ENCODE results near the gene CFAP54. TPM values are rescaled to one million over a fixed set of nuclear protein-coding genes. Genes with fewer than 3 reads are reported as not detected.

The CFAP54 gene
- total RNA-seq, 1 donor from 2014 or later = 1.1 TPM

DNA sequence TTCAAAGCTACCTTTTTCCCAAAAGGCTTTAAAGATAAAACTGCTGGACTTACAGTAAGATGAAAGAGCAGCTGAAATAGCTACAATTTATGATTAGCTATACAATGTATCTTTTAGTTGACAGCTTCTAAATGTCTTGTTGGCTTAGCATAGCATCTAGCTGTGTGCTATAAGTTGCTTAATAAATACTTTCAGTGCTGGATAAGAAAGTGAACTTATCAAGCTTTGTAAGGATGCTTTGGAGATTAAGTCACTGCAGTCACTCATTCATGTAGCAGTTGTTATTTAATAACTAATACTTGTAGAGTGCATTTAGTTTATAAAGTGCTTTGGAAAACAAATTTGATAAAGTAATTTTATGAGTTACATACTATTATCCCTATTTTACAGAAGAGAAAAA is 14.6 kb downstream of the CFAP54 start:
- no peaks in the 10 kb centered on the region for H3K27me3 Mint-ChIP-seq (ENCODE audit: low read depth, unreplicated experiment)
- no peak overlapping the region for H3K27ac Mint-ChIP-seq (ENCODE audit: unreplicated experiment)
- H3K4me2 ChIP-seq (ENCODE audit: low read length) = no peak overlapping the region
- no peaks in the 10 kb centered on the region for H3K9me3 Mint-ChIP-seq (ENCODE audit: unreplicated experiment)
- no peak for DNase-seq (ENCODE audit: low read depth)
- no peak overlapping the region for H2AFZ ChIP-seq (ENCODE audit: low read depth, low read length)
- H3K27me3 ChIP-seq (ENCODE audit: insufficient read depth, low read length) = no peaks in the 10 kb centered on the region
- H4K20me1 ChIP-seq (ENCODE audit: insufficient read depth, low read length) = no peaks in the 10 kb centered on the region
- no peaks in the 10 kb centered on the region for H3K36me3 ChIP-seq (ENCODE audit: insufficient read depth, low read length)
- H3K4me1 ChIP-seq (ENCODE audit: insufficient read depth, low read length) = peaks cover 10% of the 10 kb centered on the region
- H3K27ac ChIP-seq (ENCODE audit: low read depth, low read length) = no peak overlapping the region
- FAIRE-seq = no peak
- H3K4me3 ChIP-seq (ENCODE audit: insufficient read depth, low read depth, low read length) = no peak overlapping the region
- no peak overlapping the region for H3K9ac ChIP-seq (ENCODE audit: low read length)
- H3K79me2 ChIP-seq (ENCODE audit: insufficient read depth, low read length) = no peaks in the 10 kb centered on the region
- H3K4me3 Mint-ChIP-seq (ENCODE audit: unreplicated experiment) = no peak overlapping the region
- H3K9me3 ChIP-seq (ENCODE audit: insufficient read depth, low read depth, low read length) = no peaks in the 10 kb centered on the region
- H3K4me1 Mint-ChIP-seq (ENCODE audit: low read depth, unreplicated experiment) = peaks cover 22% of the 10 kb centered on the region
- no peaks in the 10 kb centered on the region for H3K36me3 Mint-ChIP-seq (ENCODE audit: low read depth, unreplicated experiment)
- no peak for TF ChIP-seq EZH2 (IDR thresholded peaks at IDR 0.05; ENCODE audit: insufficient read depth, low read length)
- TF ChIP-seq, protein P1, sequence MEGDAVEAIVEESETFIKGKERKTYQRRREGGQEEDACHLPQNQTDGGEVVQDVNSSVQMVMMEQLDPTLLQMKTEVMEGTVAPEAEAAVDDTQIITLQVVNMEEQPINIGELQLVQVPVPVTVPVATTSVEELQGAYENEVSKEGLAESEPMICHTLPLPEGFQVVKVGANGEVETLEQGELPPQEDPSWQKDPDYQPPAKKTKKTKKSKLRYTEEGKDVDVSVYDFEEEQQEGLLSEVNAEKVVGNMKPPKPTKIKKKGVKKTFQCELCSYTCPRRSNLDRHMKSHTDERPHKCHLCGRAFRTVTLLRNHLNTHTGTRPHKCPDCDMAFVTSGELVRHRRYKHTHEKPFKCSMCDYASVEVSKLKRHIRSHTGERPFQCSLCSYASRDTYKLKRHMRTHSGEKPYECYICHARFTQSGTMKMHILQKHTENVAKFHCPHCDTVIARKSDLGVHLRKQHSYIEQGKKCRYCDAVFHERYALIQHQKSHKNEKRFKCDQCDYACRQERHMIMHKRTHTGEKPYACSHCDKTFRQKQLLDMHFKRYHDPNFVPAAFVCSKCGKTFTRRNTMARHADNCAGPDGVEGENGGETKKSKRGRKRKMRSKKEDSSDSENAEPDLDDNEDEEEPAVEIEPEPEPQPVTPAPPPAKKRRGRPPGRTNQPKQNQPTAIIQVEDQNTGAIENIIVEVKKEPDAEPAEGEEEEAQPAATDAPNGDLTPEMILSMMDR (IDR thresholded peaks at IDR 0.05; ENCODE audit: insufficient read depth, low read depth, low read length) = no peak

DNA sequence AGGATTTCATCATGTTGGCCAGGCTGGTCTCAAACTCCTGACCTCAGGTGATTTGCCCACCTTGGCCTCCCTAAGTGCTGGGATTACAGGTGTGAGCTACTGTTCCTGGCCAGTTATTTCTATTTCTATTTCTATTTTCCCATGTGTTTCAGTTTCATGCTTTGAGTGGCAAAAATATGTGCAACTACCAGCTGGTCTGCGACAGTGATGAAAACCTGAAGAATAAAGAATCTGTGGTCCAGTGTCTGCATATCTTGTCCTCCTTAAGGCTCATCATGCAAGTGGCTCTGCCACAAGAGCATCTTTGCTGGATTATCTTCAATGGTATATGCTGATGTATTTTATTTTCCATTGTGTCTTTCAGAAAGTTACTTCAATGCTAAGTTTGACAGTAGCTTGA is 17.4 kb downstream of the CFAP54 start:
- Mint-ChIP-seq H3K27me3 (ENCODE audit: low read depth, unreplicated experiment) (no peaks in the 10 kb centered on the region), H3K4me3 (ENCODE audit: unreplicated experiment) (no peak overlapping the region), H3K4me1 (ENCODE audit: low read depth, unreplicated experiment) (peaks cover 12% of the 10 kb centered on the region), H3K27ac (ENCODE audit: unreplicated experiment) (no peak overlapping the region), H3K9me3 (ENCODE audit: unreplicated experiment) (no peaks in the 10 kb centered on the region), H3K36me3 (ENCODE audit: low read depth, unreplicated experiment) (no peaks in the 10 kb centered on the region)
- DNase-seq (ENCODE audit: low read depth) = no peak
- Histone ChIP-seq H3K4me1 (ENCODE audit: insufficient read depth, low read length) (no peaks in the 10 kb centered on the region), H3K27me3 (ENCODE audit: insufficient read depth, low read length) (no peaks in the 10 kb centered on the region), H3K79me2 (ENCODE audit: insufficient read depth, low read length) (no peaks in the 10 kb centered on the region), H2AFZ (ENCODE audit: low read depth, low read length) (no peak overlapping the region), H4K20me1 (ENCODE audit: insufficient read depth, low read length) (no peaks in the 10 kb centered on the region), H3K36me3 (ENCODE audit: insufficient read depth, low read length) (no peaks in the 10 kb centered on the region), H3K9me3 (ENCODE audit: insufficient read depth, low read depth, low read length) (no peaks in the 10 kb centered on the region), H3K4me2 (ENCODE audit: low read length) (no peak overlapping the region), H3K27ac (ENCODE audit: low read depth, low read length) (no peak overlapping the region), H3K9ac (ENCODE audit: low read length) (no peak overlapping the region), H3K4me3 (ENCODE audit: insufficient read depth, low read depth, low read length) (no peak overlapping the region)
- no peak for FAIRE-seq
- TF ChIP-seq, protein P1 (IDR thresholded peaks at IDR 0.05; ENCODE audit: insufficient read depth, low read depth, low read length) = no peak
- TF ChIP-seq EZH2 (IDR thresholded peaks at IDR 0.05; ENCODE audit: insufficient read depth, low read length) = no peak

DNA sequence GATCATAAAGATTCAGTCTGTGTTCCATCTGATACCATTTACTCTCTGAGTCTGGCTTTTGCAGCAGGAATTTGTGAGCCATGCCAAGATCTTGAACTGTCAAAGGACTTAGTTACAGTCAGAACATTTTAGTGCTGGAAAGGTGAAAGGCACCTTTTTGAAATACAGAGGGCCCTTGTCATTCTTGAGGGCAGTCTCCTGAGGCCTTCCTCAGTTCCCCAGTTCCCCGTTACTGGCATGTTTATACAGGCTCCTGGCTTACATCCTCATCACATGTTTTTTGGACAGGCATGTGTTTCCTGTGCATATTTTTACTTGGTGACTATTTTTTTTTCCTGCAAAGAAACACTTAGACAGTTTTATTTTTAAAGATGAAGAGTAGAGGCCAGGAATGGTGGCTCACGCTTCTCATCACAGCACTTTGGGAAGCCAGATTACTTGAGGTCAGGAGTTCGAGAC is 21.0 kb downstream of the CFAP54 start:
- Histone ChIP-seq H2AFZ (ENCODE audit: low read depth, low read length) (no peak overlapping the region), H3K9me3 (ENCODE audit: insufficient read depth, low read depth, low read length) (no peaks in the 10 kb centered on the region), H3K4me1 (ENCODE audit: insufficient read depth, low read length) (no peaks in the 10 kb centered on the region), H3K79me2 (ENCODE audit: insufficient read depth, low read length) (no peaks in the 10 kb centered on the region), H3K36me3 (ENCODE audit: insufficient read depth, low read length) (no peaks in the 10 kb centered on the region), H3K4me2 (ENCODE audit: low read length) (no peak overlapping the region), H3K27ac (ENCODE audit: low read depth, low read length) (no peak overlapping the region), H3K9ac (ENCODE audit: low read length) (no peak overlapping the region), H3K27me3 (ENCODE audit: insufficient read depth, low read length) (no peaks in the 10 kb centered on the region), H3K4me3 (ENCODE audit: insufficient read depth, low read depth, low read length) (no peak overlapping the region), H4K20me1 (ENCODE audit: insufficient read depth, low read length) (no peaks in the 10 kb centered on the region)
- Mint-ChIP-seq H3K27ac (ENCODE audit: unreplicated experiment) (no peak overlapping the region), H3K4me3 (ENCODE audit: unreplicated experiment) (no peak overlapping the region), H3K36me3 (ENCODE audit: low read depth, unreplicated experiment) (no peaks in the 10 kb centered on the region), H3K27me3 (ENCODE audit: low read depth, unreplicated experiment) (no peaks in the 10 kb centered on the region), H3K9me3 (ENCODE audit: unreplicated experiment) (no peaks in the 10 kb centered on the region), H3K4me1 (ENCODE audit: low read depth, unreplicated experiment) (no peaks in the 10 kb centered on the region)
- no peak for TF ChIP-seq EZH2 (IDR thresholded peaks at IDR 0.05; ENCODE audit: insufficient read depth, low read length)
- TF ChIP-seq, protein P1 (IDR thresholded peaks at IDR 0.05; ENCODE audit: insufficient read depth, low read depth, low read length) = no peak
- FAIRE-seq = no peak
- no peak for DNase-seq (ENCODE audit: low read depth)
